Body of pancreas (tissue), 4 donors: ENCODE results near the gene FAM9B.

Experiments
- POLR2A ChIP-seq, 3 donors: fragments of 450-650 bp; IDR thresholded peaks; one replicate each; pipeline ENCODE4 v1.6.1; 2016; ENCODE audit warnings: antibody characterized with exemption in 3 of 3, mild to moderate bottlenecking in 2 of 3
- TF ChIP-seq, protein P1 (sequence below), 7 experiments: fragments of 450-650 bp in 4 of 7; fragments of 200-600 bp in 3 of 7; sonication (generic) in 3 of 7; IDR thresholded peaks; one replicate each; pipeline ENCODE4 v1.5.1; 2016 to 2019; ENCODE audit warnings: antibody characterized with exemption in 7 of 7

DNA sequence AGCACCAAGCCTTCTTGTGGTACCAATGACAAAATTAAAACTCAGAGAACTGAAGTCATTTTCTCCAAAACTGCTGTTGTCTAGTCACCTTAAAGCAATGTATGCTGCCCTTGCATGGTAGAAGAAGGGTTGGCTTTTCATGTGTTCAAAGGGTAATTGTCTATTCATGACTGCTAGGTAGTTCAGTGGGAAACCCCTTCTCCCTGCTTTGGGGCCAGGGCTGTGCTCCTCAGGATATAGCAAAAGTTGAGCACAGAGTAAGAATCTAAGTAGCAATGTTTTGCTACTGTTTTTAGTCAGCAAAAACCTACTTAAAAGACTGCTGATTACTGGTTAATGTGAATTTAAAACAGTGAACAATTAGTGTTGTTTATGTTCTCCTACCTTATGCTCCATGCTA is 30.8 kb upstream of the FAM9B start:
- TF ChIP-seq, protein P1, sequence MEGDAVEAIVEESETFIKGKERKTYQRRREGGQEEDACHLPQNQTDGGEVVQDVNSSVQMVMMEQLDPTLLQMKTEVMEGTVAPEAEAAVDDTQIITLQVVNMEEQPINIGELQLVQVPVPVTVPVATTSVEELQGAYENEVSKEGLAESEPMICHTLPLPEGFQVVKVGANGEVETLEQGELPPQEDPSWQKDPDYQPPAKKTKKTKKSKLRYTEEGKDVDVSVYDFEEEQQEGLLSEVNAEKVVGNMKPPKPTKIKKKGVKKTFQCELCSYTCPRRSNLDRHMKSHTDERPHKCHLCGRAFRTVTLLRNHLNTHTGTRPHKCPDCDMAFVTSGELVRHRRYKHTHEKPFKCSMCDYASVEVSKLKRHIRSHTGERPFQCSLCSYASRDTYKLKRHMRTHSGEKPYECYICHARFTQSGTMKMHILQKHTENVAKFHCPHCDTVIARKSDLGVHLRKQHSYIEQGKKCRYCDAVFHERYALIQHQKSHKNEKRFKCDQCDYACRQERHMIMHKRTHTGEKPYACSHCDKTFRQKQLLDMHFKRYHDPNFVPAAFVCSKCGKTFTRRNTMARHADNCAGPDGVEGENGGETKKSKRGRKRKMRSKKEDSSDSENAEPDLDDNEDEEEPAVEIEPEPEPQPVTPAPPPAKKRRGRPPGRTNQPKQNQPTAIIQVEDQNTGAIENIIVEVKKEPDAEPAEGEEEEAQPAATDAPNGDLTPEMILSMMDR (IDR thresholded peaks at IDR 0.05): no peak
- TF ChIP-seq POLR2A (IDR thresholded peaks at IDR 0.05): no peak
